Measurements from ENCODE around the gene POTEE. TPM values are rescaled to one million over a fixed set of nuclear protein-coding genes. Genes with fewer than 3 reads are reported as not detected.

Gene POTEE
- total and polyA plus RNA-seq, 2 donors from 2014 or later, result 0.09 TPM; not detected in 1

Other genes starting within 250 kb of the POTEE start
- gene FAM168B, start 116.1 kb upstream of the POTEE start, total RNA-seq, result 89.9 TPM
- 34.1 TPM for gene FAM168B, start 116.1 kb upstream of the POTEE start, polyA plus RNA-seq (ENCODE audit: insufficient read depth, low read depth, low replicate concordance)
- 85.4 TPM for gene PLEKHB2, start 104.2 kb upstream of the POTEE start, total RNA-seq
- gene PLEKHB2, start 104.2 kb upstream of the POTEE start, polyA plus RNA-seq (ENCODE audit: insufficient read depth, low read depth, low replicate concordance), result 110 TPM
- gene RAB6D, start 154.6 kb downstream of the POTEE start, total RNA-seq, result 0.16 TPM
- gene RAB6D, start 154.6 kb downstream of the POTEE start, polyA plus RNA-seq (ENCODE audit: insufficient read depth, low read depth, low replicate concordance), result 0.24 TPM